ENCODE measurements around the gene CCNY. TPM values are rescaled to one million over a fixed set of nuclear protein-coding genes. Genes with fewer than 3 reads are reported as not detected.

Gene CCNY
- total RNA-seq, 1 experiment from 2014 or later = 51.9 TPM

GRCh38 chr10:35606430-35606829 is 270.1 kb downstream of the CCNY start:
- peaks cover 10% of the 10 kb centered on the region for H3K27me3 ChIP-seq (ENCODE audit: control insufficient read depth, insufficient read depth, low read length)
- CTCF ChIA-PET = no interaction called here
- intact Hi-C loops (cut with micrococcal nuclease; ENCODE audit: unreplicated experiment) (no loop called here), in situ Hi-C loops (cut with HindIII; ENCODE audit: low pct_unique_long_range_greater_than_20kb, low sequenced_read_pairs) (no loop called here)
- POLR2A ChIA-PET = no interaction called here
- no peaks in the 10 kb centered on the region for H3K4me1 ChIP-seq (ENCODE audit: control insufficient read depth, insufficient read depth, low read length)
- no peaks in the 10 kb centered on the region for H3K36me3 ChIP-seq (ENCODE audit: control insufficient read depth, insufficient read depth, low read length)
- no peak for ATAC-seq
- no peak overlapping the region for H3K27ac ChIP-seq (ENCODE audit: low read length)
- DNase-seq (ENCODE audit: low read depth, low spot score) = no peak
- TF ChIP-seq SIN3A (IDR thresholded peaks at IDR 0.05; ENCODE audit: borderline replicate concordance, insufficient read depth, low read depth, low read length) = no peak
- H3K9me3 ChIP-seq (ENCODE audit: control insufficient read depth, insufficient read depth, low read depth, low read length) = no peaks in the 10 kb centered on the region
- no TSS peak for BruUV-seq (replicated peaks)
- no peak overlapping the region for H3K4me3 ChIP-seq (ENCODE audit: low read depth in 2 of 2, low read length in 2 of 2)

- no peaks in the 10 kb centered on the region for H3K36me3 ChIP-seq (ENCODE audit: control insufficient read depth, insufficient read depth, low read length)
- TF ChIP-seq POLR2AphosphoS5 (IDR thresholded peaks at IDR 0.05; ENCODE audit: low read depth, low read length) (no peak), TCF7L2 (IDR thresholded peaks at IDR 0.05; ENCODE audit: low read depth, low read length) (no peak), REST (IDR thresholded peaks at IDR 0.05; ENCODE audit: insufficient read depth in 1 of 2, low read depth in 2 of 2, low read length in 1 of 2) (no peak), CTCF (IDR thresholded peaks at IDR 0.05) (no peak), SIN3A (IDR thresholded peaks at IDR 0.05; ENCODE audit: borderline replicate concordance, insufficient read depth, low read depth, low read length) (no peak)
- no peaks in the 10 kb centered on the region for H3K4me1 ChIP-seq (ENCODE audit: control insufficient read depth, insufficient read depth, low read length)
- H3K27me3 ChIP-seq (ENCODE audit: control insufficient read depth, insufficient read depth, low read length) = peaks cover 10% of the 10 kb centered on the region
- no TSS peak for BruUV-seq (replicated peaks)
- intact Hi-C loops (cut with micrococcal nuclease; ENCODE audit: unreplicated experiment) = no loop called here
- peak; percentile 69 for ATAC-seq
- ChIA-PET POLR2A (no interaction called here), CTCF (no interaction called here)
- H3K4me3 ChIP-seq (ENCODE audit: low read depth in 2 of 2, low read length in 2 of 2) = peak overlapping the region; percentile 34 to 39
- no peaks in the 10 kb centered on the region for H3K9me3 ChIP-seq (ENCODE audit: control insufficient read depth, insufficient read depth, low read depth, low read length)
- DNase-seq (ENCODE audit: low read depth, low spot score) = no peak
- in situ Hi-C loops (cut with HindIII; ENCODE audit: low pct_unique_long_range_greater_than_20kb, low sequenced_read_pairs) = no loop called here
- no peak overlapping the region for H3K27ac ChIP-seq (ENCODE audit: low read length)
Measured at GRCh38 chr10:35607475-35608327, 271.4 kb downstream of the CCNY start.

- BruUV-seq (replicated peaks) = no TSS peak
- Histone ChIP-seq H3K9me3 (ENCODE audit: control insufficient read depth, insufficient read depth, low read depth, low read length) (no peaks in the 10 kb centered on the region), H3K4me3 (ENCODE audit: low read depth in 2 of 2, low read length in 2 of 2) (peak overlapping the region in 1 of 2 experiments; percentile 39; a peak in 2 of 4 replicates), H3K4me1 (ENCODE audit: control insufficient read depth, insufficient read depth, low read length) (no peaks in the 10 kb centered on the region), H3K27me3 (ENCODE audit: control insufficient read depth, insufficient read depth, low read length) (peaks cover 10% of the 10 kb centered on the region), H3K27ac (ENCODE audit: low read length) (no peak overlapping the region), H3K36me3 (ENCODE audit: control insufficient read depth, insufficient read depth, low read length) (no peaks in the 10 kb centered on the region)
- CTCF ChIA-PET = no interaction called here
- in situ Hi-C loops (cut with HindIII; ENCODE audit: low pct_unique_long_range_greater_than_20kb, low sequenced_read_pairs) = no loop called here
- intact Hi-C loops (cut with micrococcal nuclease; ENCODE audit: unreplicated experiment) = no loop called here
- ATAC-seq (no peak), DNase-seq (ENCODE audit: low read depth, low spot score) (no peak)
- POLR2A ChIA-PET = no interaction called here
- TF ChIP-seq POLR2AphosphoS5 (IDR thresholded peaks at IDR 0.05; ENCODE audit: low read depth, low read length) (no peak), REST (IDR thresholded peaks at IDR 0.05; ENCODE audit: insufficient read depth in 1 of 2, low read depth in 2 of 2, low read length in 1 of 2) (no peak), TCF7L2 (IDR thresholded peaks at IDR 0.05; ENCODE audit: low read depth, low read length) (no peak), SIN3A (IDR thresholded peaks at IDR 0.05; ENCODE audit: borderline replicate concordance, insufficient read depth, low read depth, low read length) (no peak), CTCF (IDR thresholded peaks at IDR 0.05) (no peak)
Measured at GRCh38 chr10:35608328-35608672, 272.0 kb downstream of the CCNY start.

Measured in Panc1 (cell line).